DOHH2 (cell line): Measurements from ENCODE around the gene GXYLT2.

ENCODE experiments used
- EZH2phosphoT487 ChIP-seq: fragments of 200-600 bp; sonication (generic); IDR thresholded peaks from 2 replicates; pipeline ENCODE4 v1.6.1; 2017; ENCODE audit warnings: borderline replicate concordance, mild to moderate bottlenecking, antibody characterized with exemption, low read length, moderate library complexity, mixed read lengths
- TF ChIP-seq, protein P1 (sequence below): fragments of 200-600 bp; sonication (generic); IDR thresholded peaks from one replicate; pipeline ENCODE4 v1.5.1; 2014; ENCODE audit warnings: antibody characterized with exemption, mild to moderate bottlenecking, low read depth, low read length; ENCODE audit not compliant: poor library complexity, severe bottlenecking

DNA sequence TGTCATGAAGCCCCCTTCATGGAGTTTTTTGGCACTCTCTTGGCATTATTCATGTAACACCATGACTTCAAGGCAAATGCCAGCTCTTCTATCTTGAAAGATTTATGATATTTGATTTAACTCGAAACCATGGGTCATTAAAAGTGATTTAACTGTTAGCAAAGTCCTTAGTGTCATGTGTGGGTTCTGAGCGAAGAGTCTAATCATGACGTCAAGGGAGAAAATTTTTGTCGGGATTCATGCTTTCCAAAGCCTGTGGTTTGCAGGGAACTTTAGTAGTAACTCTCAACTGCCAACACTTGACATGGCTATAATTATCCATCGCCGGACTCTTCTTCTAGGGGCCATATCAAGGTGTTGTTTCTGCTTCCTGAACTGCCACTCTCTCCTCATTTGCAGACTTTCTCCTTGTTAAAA, 11.5 kb downstream of the GXYLT2 start:
- TF ChIP-seq, protein P1, sequence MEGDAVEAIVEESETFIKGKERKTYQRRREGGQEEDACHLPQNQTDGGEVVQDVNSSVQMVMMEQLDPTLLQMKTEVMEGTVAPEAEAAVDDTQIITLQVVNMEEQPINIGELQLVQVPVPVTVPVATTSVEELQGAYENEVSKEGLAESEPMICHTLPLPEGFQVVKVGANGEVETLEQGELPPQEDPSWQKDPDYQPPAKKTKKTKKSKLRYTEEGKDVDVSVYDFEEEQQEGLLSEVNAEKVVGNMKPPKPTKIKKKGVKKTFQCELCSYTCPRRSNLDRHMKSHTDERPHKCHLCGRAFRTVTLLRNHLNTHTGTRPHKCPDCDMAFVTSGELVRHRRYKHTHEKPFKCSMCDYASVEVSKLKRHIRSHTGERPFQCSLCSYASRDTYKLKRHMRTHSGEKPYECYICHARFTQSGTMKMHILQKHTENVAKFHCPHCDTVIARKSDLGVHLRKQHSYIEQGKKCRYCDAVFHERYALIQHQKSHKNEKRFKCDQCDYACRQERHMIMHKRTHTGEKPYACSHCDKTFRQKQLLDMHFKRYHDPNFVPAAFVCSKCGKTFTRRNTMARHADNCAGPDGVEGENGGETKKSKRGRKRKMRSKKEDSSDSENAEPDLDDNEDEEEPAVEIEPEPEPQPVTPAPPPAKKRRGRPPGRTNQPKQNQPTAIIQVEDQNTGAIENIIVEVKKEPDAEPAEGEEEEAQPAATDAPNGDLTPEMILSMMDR: no peak
- no peak for TF ChIP-seq EZH2phosphoT487
